ENCODE data around the gene TRH.
"Not testable (repeated sequence)": the region's sequence is repeated elsewhere in the genome, so short reads cannot be mapped to it uniquely, and the experiment has no call there.

TRH gene

DNA sequence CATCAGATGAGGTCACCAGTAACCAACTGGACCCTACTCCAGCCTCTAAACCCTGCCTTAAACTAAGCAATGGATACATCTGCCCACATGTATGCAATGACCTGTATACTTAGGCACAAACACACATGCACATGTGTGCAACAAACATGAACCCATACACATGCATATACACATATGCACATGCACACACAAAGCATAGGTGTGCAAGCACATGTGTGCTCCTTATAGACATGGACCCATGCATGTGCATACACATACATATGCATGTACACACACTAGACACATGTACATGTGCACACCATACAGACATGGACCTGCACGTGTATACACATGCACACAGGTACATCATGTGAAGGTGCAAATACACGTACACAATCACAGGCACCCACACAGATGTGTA is 8.6 kb upstream of the TRH start:
- DNase-seq (ENCODE audit: low spot score): no peak

- no peak for DNase-seq (ENCODE audit: low spot score)
Observed at GRCh38 chr3:129966876-129967275, 7.6 kb upstream of the TRH start.

- DNase-seq (ENCODE audit: low spot score): no peak
Observed at GRCh38 chr3:129967761-129968160, 6.8 kb upstream of the TRH start.

DNA sequence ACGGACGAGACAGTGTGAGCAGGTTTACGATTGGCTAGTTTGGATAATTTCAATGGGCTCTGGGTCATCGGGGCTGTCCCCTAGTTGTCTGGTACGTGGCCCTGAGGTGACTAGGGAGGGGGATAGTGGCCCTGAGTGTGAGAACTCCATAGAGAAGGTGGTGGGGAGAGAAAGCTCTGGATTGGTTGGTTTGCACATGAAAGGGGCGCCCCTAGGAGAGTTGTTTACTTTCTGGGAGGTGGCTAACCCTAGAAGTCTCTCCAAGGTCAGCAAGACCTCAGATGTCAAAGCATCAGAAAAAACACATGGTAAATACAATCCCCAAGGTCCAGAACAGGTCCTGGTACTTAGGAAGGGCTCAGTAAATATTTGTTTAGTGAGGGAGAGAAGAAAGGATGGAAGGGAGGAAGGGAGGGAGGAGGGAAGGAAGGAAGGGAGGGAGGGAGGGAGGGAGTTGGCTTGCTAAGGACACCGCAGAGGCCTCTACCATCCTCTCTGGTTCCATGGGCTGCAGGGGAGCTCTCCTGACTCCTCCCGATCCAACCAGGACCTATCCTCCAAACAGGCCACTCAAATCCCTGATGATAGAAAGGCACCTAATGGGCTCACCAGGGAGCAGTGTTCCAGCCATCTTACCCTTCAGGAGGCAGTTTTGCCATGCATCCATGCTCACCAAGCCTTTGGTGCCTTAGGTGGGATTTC is 3.0 kb upstream of the TRH start:
- peak; percentile 61 for DNase-seq (ENCODE audit: low spot score)

DNA sequence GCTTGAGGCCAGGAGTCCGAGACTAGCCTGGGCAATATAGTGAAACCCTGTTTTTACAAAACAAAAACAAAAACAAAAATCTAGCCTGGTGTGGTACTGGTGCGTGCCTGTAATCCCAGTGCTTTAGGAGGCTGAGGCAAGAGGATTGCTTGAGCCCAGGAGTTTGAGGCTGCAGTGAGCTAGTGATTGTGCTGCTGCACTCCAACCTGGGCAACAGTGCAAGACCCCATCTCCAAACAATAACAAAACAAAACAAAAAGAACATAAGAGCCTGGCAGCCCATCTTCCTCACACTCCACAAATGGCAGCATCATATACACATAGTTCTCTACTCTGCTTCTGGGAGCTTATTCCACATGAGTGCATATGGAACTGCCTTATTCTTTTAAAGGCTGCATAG is 2.2 kb upstream of the TRH start:
- DNase-seq (ENCODE audit: low spot score): no peak

GRCh38 chr3:129973853-129974563 is 512 bp upstream of the TRH start:
- DNase-seq (ENCODE audit: low spot score): no peak

DNA sequence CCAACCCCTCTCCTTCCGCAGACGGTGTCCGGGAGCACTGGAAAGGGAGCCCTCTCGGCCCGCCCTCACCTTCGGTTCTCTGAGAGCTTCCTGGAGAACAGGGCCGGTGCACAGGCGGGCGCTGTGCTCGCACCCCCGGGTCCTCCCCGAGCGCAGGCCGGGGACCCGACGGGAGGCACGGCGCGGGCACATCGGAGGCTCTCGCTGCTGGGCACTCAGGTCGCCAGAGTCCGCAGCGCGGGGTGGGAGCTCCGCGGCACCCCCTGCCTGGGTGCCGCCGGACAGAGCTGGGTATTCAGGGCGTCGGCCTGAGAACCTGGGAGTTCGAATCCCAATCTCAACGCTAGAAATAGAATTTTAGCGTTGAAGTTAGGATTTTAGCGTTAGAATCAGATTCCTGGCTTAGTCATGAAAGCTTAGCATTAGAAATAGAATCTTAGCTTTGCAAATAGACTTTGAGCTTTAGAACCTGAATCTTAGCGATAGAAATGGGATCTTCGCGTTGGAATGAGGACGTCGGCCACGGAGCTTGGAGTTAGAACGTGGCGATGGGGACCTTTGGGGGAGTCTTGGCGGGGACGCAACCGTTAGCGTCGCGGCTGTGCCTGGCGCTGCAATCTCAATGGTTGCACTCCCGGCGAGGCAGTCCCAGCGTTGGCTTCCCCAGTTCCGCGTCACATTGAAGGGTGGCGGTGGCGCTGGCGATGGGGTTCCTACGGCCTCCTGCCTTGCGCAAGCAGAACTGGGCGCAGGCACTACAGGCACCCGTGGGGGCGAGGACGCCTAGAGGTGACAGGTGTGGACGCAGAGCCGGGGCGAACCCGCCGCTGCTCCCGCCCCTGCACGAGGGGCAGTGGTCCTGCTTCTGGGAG is 549 bp downstream of the TRH start:
- DNase-seq (ENCODE audit: low spot score): peak; percentile 41

DNA sequence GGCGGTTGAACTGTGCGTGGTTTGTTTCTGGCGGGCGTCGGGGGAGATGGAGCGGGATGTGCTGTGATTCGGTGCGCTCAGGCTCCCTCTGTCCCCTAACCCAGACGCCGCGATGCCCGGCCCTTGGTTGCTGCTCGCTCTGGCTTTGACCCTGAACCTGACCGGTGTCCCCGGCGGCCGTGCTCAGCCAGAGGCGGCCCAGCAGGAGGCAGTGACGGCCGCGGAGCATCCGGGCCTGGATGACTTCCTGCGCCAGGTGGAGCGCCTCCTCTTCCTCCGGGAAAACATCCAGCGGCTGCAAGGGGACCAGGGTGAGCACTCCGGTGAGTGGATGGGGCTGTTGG is 1.2 kb downstream of the TRH start:
- peak; percentile 54 for DNase-seq (ENCODE audit: low spot score)

DNA sequence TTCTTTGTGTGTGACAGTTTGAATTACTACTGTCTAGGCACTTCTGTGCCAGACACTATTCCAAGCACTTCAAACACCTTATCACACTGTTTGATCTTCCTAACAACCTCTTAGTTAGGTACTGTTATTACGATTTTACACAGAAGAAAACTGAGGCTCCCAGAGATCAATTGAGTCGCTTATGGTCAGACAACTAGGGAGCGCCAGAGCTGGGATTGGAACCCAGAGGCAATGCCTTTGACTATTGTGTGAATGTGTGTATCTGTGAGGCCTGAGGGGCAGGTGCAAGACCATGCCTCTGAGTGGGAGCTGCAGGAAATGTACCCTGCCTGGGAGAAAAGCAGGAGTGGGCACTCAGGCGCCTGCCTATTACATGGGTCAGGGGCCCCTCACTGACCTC is 1.8 kb downstream of the TRH start:
- no peak for DNase-seq (ENCODE audit: low spot score)

DNA sequence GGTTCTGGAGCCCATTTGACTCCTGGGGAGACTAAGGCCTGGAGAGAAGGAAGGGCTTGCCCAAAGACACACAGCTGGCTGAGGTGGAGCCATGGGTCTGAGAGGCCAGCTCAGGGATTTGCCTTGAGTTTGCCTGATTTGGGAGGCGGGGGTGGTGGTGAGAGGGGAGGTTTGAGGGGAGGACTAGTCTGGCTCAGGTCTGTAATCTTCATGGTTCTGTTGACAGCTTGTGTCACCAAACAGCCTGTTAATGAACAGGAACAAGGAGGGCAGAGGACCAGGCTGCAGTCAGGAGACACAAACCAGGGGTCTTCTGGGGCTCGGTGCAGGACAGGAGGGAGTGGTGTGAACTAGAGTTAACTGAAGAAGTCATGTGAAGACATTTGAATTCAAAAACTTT is 3.6 kb downstream of the TRH start:
- DNase-seq (ENCODE audit: low spot score): no peak

DNA sequence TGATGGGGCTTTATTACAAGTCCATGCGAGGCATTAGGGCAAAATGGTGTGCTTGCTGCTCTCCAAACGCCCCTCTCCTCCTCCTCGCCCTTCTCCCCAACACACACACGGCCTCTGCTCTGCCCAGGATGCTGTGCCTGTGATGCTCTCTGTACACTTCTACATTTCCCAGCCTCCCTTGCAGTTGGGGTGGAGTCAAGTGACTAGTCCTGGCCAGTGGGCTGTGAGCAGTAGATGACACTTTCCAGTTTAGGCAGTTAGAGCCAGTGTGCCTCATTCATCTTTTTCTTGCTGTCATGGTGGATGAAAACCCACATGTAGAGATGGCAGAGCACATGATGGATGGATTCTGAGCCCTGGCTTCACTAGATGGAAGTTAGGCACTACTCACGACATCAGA is 5.4 kb downstream of the TRH start:
- no peak for DNase-seq (ENCODE audit: low spot score)

DNA sequence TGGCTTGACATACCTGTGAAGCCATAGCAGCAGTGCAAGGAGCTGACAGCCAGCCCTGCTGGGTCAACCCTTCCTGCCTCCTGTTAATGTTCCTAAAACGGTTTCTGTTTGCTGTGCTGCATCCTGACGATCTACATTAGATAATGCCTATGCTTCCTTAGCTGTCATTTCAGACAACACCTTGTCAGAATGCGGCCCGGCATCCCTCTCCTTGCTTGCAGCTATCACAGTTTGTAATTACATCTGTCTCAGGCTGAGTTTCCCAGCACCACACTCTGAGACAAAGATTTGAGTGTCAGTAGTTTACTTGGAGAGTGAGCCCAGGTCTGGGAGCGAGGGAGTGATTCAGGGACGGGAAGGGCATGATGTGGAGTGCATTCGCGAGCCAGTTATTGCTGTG is 9.0 kb downstream of the TRH start:
- DNase-seq (ENCODE audit: low spot score): no peak

DNA sequence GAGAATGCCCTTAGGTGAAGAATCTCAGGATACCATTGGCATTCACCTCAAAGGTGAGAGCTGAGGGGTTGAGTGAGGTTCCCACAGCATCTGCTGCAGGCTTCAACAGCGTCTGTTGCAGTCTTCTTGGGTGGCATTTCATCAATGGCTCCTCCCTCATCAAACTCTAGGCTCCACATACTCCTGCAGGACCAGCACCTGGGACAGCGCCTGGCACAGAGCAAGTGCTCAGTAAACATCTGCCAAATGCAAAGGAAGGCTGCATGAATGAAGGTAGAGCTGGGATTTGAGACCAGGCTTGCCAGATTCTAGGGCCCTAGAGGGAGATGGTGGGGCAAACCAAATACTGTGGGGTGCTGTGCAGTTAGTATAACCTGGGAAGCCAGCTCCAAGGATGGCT is 9.6 kb downstream of the TRH start:
- DNase-seq (ENCODE audit: low spot score): peak; percentile 53

GRCh38 chr3:129985113-129985512 is 10.6 kb downstream of the TRH start:
- DNase-seq (ENCODE audit: low spot score): no peak

GRCh38 chr3:129988429-129988828 is 13.9 kb downstream of the TRH start:
- DNase-seq (ENCODE audit: low spot score): no peak

DNA sequence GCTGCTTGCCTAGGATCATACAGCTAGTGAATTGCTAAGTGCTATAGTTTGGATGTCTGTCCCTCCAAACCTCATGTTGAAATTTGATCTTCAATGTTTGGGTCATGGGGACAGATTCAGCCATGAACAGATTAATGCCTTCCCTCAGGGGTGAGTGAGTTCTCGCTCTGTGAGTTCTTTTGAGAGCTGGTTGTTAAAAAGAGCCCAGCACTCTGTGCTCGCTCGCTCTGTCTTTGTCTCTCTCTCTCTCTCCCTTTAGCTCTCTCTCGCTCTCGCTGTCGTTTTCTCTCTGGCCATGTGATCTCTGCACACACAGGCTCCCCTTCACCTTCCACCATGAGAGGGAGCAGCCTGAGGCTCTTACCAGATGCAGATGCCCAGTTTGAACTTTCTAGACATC is 14.9 kb downstream of the TRH start:
- DNase-seq (ENCODE audit: low spot score): no peak

DNA sequence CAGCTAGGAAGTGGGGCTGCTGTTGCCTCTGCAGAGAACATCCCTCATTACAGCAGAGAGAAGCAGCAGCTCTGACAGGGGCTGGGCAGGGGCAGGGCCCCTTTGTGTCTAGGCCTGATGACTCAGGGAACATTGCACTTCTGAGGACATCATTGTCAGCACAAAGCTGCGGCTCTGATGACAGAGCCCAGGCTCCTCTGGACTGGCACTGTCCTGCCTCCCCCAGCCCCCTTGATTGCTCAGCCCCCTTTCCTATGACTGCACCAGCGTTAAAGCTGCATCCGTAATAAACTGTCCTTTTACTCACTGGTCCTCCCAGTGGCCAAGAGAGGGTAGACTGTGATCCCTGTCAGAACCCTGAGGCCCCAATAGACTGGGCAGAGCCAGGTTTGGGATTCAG is 18.3 kb downstream of the TRH start:
- DNase-seq (ENCODE audit: low spot score): peak; percentile 67

DNA sequence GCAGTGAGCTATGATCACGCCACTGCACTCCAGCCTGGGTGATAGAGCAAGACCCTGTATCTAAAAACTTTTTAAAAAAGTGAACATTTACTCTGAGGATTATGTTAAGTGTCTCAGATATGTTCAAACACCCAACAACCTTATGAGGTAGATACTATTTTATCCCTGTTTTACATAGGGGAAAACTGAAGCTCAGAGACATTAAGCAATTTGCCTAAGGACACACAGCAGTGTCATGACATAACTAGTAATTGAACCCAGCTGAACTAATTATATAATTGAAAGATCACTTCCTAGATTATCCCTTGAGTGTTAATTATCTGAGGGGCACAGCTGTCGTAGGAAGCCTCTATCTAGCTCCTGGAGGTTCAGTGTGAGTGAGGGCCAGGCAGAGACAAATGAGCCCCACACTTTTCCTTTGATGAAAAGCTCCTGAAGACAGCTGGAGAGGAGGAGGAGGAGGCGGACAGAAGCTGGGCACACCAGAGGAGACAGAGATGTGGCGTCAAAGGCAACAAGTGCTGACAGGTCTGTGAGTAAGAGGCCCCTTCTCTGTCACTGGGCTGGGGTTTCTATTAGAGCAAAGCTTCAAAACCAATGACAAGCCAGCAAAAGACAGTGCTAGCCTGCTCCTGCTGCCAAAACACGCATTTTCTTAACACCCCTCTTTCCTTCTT is 20.5 kb downstream of the TRH start:
- no peak for DNase-seq (ENCODE audit: low spot score)

GRCh38 chr3:129996073-129996472 is 21.6 kb downstream of the TRH start:
- DNase-seq (ENCODE audit: low spot score): no peak

DNA sequence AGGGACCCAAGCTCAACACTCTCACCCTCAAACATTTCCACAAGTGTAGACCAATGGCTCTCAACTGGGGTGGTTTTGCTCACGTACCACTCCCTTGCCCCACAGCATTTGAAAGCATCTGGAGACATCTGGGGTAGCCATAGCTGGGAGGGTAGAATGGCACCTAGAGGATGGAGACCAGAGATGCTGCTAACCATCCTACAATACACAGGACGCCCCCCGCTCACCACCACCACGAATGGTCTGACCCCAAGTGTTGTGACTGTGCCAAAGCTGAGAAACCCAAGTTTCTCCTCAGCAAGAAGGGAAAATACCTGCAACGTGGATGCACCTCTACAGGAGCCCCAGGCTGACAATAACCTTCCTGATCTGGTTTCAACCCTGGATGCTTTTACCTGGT is 24.7 kb downstream of the TRH start:
- DNase-seq (ENCODE audit: low spot score): not testable (repeated sequence)

- peak; percentile 89 for DNase-seq (ENCODE audit: low spot score)
Observed at GRCh38 chr3:130002666-130003598, 28.4 kb downstream of the TRH start.
